GM12891 (cell line): Measurements from ENCODE around the gene MAG.

Experiments used
- POLR2A ChIP-seq: IDR thresholded peaks from 2 replicates; pipeline ENCODE4 v1.6.1; 2011; ENCODE audit warnings: low read depth, low read length, control low read depth
- POLR2AphosphoS5 ChIP-seq: IDR thresholded peaks from 2 replicates; pipeline ENCODE4 v1.6.1; 2011; ENCODE audit warnings: low read depth, low read length, control low read depth

DNA sequence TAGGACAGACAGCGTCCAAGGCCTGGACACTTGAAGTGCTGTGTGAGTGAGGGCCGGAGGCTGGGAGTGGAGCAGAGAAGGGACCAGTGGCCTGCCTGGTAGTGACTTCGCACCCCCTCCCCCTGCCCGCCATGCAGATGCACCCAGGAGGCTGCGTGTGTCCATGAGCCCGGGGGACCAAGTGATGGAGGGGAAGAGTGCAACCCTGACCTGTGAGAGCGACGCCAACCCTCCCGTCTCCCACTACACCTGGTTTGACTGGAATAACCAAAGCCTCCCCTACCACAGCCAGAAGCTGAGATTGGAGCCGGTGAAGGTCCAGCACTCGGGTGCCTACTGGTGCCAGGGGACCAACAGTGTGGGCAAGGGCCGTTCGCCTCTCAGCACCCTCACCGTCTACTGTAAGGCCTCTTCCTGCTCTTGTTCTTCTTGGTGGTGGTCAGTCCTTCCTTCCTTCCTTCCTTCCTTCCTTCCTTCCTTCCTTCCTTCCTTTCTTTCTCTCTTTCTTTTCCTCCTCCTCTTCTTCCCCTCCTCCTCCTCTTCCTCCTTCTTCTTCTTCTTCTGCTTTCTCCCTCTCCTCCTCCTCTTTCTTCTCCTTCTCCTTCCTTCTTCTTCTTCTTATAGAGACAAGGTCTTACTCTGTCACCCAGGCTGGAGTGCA, 49.7 kb downstream of the MAG start:
- 0 out of 2 replicates have a peak, but pooled peaks have one; percentile 45 for TF ChIP-seq POLR2AphosphoS5
- TF ChIP-seq POLR2A: no peak
